Neuronal stem cell (in vitro differentiated cells): Measurements from ENCODE around the gene TSEN54.

ENCODE experiments used
- DNase-seq: peaks from one replicate; pipeline ENCODE4 v3.0.0-alpha.2; 2013; ENCODE audit warnings: low spot score
- H2AFZ ChIP-seq: one replicate; pipeline ENCODE4 v1.6.1; 2013; ENCODE audit warnings: mild to moderate bottlenecking, low read length, inconsistent platforms
- H2AK5ac ChIP-seq: 2 replicates; pipeline ENCODE4 v1.6.1; 2013; ENCODE audit warnings: low read depth, mild to moderate bottlenecking, inconsistent platforms, low read length, moderate library complexity, mixed read lengths
- H2BK120ac ChIP-seq: 2 replicates; pipeline ENCODE4 v1.6.1; 2013; ENCODE audit warnings: low read depth, mild to moderate bottlenecking, inconsistent platforms, low read length, moderate library complexity, mixed read lengths
- H2BK12ac ChIP-seq: one replicate; pipeline ENCODE4 v1.6.1; 2013; ENCODE audit warnings: low read length, inconsistent platforms
- H2BK15ac ChIP-seq: 2 replicates; pipeline ENCODE4 v1.6.1; 2013; ENCODE audit warnings: mild to moderate bottlenecking, low read length, inconsistent platforms, mixed read lengths
- H2BK5ac ChIP-seq: one replicate; pipeline ENCODE4 v1.6.1; 2013; ENCODE audit warnings: inconsistent platforms, mild to moderate bottlenecking, low read length, moderate library complexity
- H3K14ac ChIP-seq: one replicate; pipeline ENCODE4 v1.6.1; 2013; ENCODE audit warnings: low read length, inconsistent platforms
- H3K18ac ChIP-seq: 2 replicates; pipeline ENCODE4 v1.6.1; 2013; ENCODE audit warnings: low read length, inconsistent platforms
- H3K23ac ChIP-seq: 2 replicates; pipeline ENCODE4 v1.6.1; 2013; ENCODE audit warnings: low read depth, mild to moderate bottlenecking, mixed read lengths, low read length, inconsistent platforms; ENCODE audit not compliant: poor library complexity
- H3K27ac ChIP-seq: replicated peaks from 3 replicates; pipeline ENCODE4 v1.5.1; 2013; ENCODE audit warnings: low read length, inconsistent platforms
- H3K27me3 ChIP-seq, 3 experiments: 2 replicates each; pipeline ENCODE4 v1.6.1; 2013; ENCODE audit warnings: low read length in 3 of 3, mild to moderate bottlenecking in 2 of 3, inconsistent platforms in 1 of 3, low read depth in 1 of 3, mixed read lengths in 1 of 3, moderate library complexity in 1 of 3; ENCODE audit not compliant: control insufficient read depth in 3 of 3, insufficient read depth in 3 of 3
- H3K36me3 ChIP-seq, 2 donors: replicated peaks in 1 of 2; 2 replicates each; pipeline ENCODE4 v1.6.1; 2013; ENCODE audit warnings: low read length in 2 of 2; ENCODE audit not compliant: control insufficient read depth in 2 of 2, insufficient read depth in 2 of 2
- H3K4ac ChIP-seq: 2 replicates; pipeline ENCODE4 v1.6.1; 2013; ENCODE audit warnings: inconsistent platforms, mild to moderate bottlenecking, low read length, moderate library complexity
- H3K4me1 ChIP-seq, 2 donors: 1 replicate in 1 of 2; 2 replicates in 1 of 2; pipeline ENCODE4 v1.6.1; 2013; ENCODE audit warnings: low read length in 2 of 2, low read depth in 1 of 2; ENCODE audit not compliant: control insufficient read depth in 2 of 2, insufficient read depth in 1 of 2
- H3K4me2 ChIP-seq: one replicate; pipeline ENCODE4 v1.6.1; 2013; ENCODE audit warnings: mild to moderate bottlenecking, low read length, inconsistent platforms; ENCODE audit not compliant: insufficient read depth, poor library complexity, severe bottlenecking
- H3K4me3 ChIP-seq, 2 donors: 2 replicates each; pipeline ENCODE4 v1.5.1; 2013; ENCODE audit warnings: low read length in 2 of 2, mild to moderate bottlenecking in 2 of 2, inconsistent platforms in 1 of 2, moderate library complexity in 1 of 2
- H3K79me1 ChIP-seq: one replicate; pipeline ENCODE4 v1.6.1; 2013; ENCODE audit warnings: low read depth, mild to moderate bottlenecking, inconsistent platforms, low read length, moderate library complexity
- H3K9ac ChIP-seq: one replicate; pipeline ENCODE4 v1.6.1; 2013; ENCODE audit warnings: mild to moderate bottlenecking, low read depth, low read length, inconsistent platforms; ENCODE audit not compliant: poor library complexity
- H3K9me3 ChIP-seq, 2 donors: replicated peaks in 1 of 2; 2 replicates each; pipeline versions ENCODE3 to v1.6.1; 2013; ENCODE audit warnings: low read length in 2 of 2, mild to moderate bottlenecking in 2 of 2, inconsistent platforms in 1 of 2, low read depth in 1 of 2, mixed read lengths in 1 of 2, moderate library complexity in 1 of 2; ENCODE audit not compliant: control insufficient read depth in 2 of 2, insufficient read depth in 1 of 2
- H4K8ac ChIP-seq: one replicate; pipeline ENCODE4 v1.6.1; 2013; ENCODE audit warnings: low read depth, mild to moderate bottlenecking, inconsistent platforms, low read length, moderate library complexity
- H4K91ac ChIP-seq: one replicate; pipeline ENCODE4 v1.6.1; 2013; ENCODE audit warnings: low read length, low read depth, mild to moderate bottlenecking, inconsistent platforms; ENCODE audit not compliant: poor library complexity
- WGBS, 2 donors: extraction: QIAGEN DNeasy Blood & Tissue Kit; methylation state at CpG; one replicate each; pipeline ENCODE4 v1.1.7; 2013; ENCODE audit warnings: missing lambda C conversion rate in 2 of 2, mixed read lengths in 1 of 2; ENCODE audit not compliant: insufficient read length in 2 of 2, insufficient replicate concordance in 1 of 2; ENCODE audit errors: extremely low coverage in 2 of 2; 5-methylcytosine and 5-hydroxymethylcytosine counted together

The TSEN54 gene

DNA sequence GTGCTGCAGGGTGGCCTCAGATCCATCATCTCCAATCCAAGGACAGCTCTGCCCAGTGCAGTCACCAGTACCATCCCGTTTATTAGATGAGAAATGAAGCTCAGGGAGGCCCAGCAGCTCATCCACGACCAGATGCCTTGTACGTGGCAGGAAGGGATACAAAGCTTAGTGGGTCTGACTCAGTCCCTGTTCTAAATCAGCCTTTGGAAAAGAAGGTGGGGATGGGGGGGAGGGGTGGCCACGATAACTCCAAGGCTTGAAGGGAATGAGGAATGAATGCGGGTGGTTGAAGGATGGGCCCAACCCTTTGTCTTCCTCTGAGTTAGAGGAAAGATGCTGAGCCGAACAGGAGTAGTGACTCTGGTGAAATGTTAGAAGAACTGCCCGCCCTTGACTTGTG is 34.9 kb downstream of the TSEN54 start:
- Histone ChIP-seq H3K18ac (no peak overlapping the region), H3K9me3 (no peaks in the 10 kb centered on the region), H3K9ac (no peak overlapping the region), H3K4me2 (no peak overlapping the region), H3K23ac (no peak overlapping the region), H2AFZ (no peak overlapping the region), H3K4me1 (peaks cover 9 to 24% of the 10 kb centered on the region in 2 donors), H3K14ac (no peak overlapping the region), H3K27me3 (peaks cover 0 to 19% (median 0%) of the 10 kb centered on the region in 3 experiments), H3K36me3 (no peaks in the 10 kb centered on the region), H3K4ac (no peak overlapping the region), H2AK5ac (peak overlapping the region; percentile 3), H4K8ac (no peak overlapping the region), H2BK120ac (no peak overlapping the region), H3K4me3 (no peak overlapping the region), H2BK15ac (peak overlapping the region; percentile 14), H2BK12ac (no peak overlapping the region), H2BK5ac (no peak overlapping the region), H4K91ac (no peak overlapping the region), H3K79me1 (no peaks in the 10 kb centered on the region), H3K27ac (no peak overlapping the region)
- no CpG with 5 or more reads among the region's 7 CpGs for WGBS, 2 donors
- DNase-seq = no peak

DNA sequence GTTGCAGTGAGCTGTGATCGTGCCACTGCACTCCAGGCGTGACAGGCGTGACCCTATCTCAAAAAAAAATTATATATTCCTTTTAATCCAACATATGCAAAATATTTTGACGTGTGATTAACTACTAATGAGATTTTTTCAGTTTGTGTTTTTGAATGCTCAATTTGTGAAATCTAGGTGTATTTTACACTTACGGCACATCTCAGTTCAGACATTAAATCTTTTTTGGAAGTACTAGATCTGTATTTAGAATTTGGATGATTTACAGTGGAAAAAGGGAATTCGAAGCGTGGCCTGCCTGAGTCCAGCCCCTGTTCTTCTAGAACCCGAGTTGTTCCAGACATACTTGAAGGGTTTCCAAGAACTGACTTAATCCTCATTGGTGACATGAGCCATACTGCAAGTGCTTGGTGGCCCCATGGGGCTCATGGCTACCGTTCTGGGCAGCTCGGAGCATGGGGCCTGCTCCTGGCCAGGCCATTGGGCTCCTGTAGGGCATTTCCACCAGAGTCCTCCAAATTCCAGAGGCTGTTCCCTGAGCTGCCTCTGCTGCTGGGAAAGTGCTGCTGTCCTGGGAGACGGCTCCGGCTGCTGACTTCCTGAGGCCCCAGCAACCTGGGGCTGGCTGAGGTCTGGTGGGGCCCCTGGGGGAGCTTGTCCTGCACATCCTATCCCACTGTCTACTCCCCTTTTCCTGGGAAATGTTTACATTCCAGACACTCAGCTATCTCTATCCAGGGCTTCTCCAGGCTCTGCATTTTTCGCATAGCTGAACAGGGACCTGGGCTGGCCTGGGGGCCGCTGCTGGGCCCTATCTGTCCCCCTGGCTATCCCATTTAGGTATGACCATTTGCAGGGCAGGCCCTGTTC is 36.3 kb downstream of the TSEN54 start:
- Histone ChIP-seq H3K18ac (peak overlapping the region; percentile 82), H2AFZ (peak overlapping the region; percentile 83), H3K4me1 (peaks cover 10 to 30% of the 10 kb centered on the region in 2 donors), H2BK5ac (peak overlapping the region; percentile 56), H3K4ac (no peak overlapping the region), H3K27me3 (peaks cover 0 to 13% (median 0%) of the 10 kb centered on the region in 3 experiments), H3K9ac (no peak overlapping the region), H3K79me1 (no peaks in the 10 kb centered on the region), H3K4me3 (no peak overlapping the region), H2BK15ac (no peak overlapping the region), H2AK5ac (peak overlapping the region; percentile 34), H4K91ac (no peak overlapping the region), H3K27ac (peak overlapping the region; percentile 70), H2BK12ac (no peak overlapping the region), H3K4me2 (no peak overlapping the region), H3K9me3 (no peaks in the 10 kb centered on the region), H3K36me3 (no peaks in the 10 kb centered on the region), H3K14ac (no peak overlapping the region), H4K8ac (no peak overlapping the region), H2BK120ac (peak overlapping the region; percentile 19), H3K23ac (no peak overlapping the region)
- DNase-seq = no peak
- no CpG with 5 or more reads among the region's 14 CpGs for WGBS, 2 donors

DNA sequence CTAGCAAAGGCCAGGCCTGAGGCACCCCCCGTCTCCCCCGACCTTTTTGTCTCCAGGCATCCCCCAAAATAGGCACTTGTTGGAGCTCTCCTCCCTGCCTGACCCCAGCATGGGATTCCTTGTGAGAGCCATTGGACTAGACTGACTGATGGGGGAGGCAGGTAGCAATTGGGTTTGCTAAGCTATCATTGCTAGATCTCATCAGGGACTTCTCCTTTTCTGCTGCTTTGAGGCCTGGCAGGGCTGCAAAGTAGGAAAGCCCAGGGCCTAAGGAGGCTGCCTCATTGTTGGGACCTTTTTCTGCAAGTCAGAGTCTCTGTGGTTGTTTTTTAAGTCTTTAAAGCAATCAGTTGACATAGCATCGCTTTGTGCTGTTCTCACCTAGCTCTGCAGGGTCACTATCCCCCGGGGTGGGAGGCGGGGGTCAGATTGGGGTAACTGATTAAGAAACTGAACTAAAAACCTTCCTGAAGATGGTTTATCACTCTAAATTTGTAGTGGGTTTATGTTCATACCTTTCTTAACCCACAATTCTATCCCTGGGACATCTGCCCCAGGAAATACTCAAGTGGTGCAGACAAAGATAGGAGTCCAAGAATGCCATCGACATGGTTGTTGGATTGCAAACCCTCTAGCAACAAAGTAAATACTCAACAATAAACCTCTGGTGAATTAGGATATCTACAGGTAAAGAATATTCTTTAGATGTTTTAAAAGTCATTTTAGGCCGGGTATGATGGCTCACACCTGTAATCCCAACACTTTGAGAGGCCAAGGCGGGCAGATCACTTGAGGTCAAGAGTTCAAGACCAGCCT is 37.2 kb downstream of the TSEN54 start:
- H2AK5ac ChIP-seq = no peak overlapping the region
- H3K79me1 ChIP-seq = peaks cover 4% of the 10 kb centered on the region
- DNase-seq = no peak
- H3K18ac ChIP-seq = peak overlapping the region; percentile 82
- no peak overlapping the region for H4K8ac ChIP-seq
- no peak overlapping the region for H2BK15ac ChIP-seq
- H3K4me2 ChIP-seq = no peak overlapping the region
- peak overlapping the region; percentile 83 for H2AFZ ChIP-seq
- WGBS, 2 donors = no CpG with 5 or more reads among the region's 8 CpGs
- H2BK120ac ChIP-seq = no peak overlapping the region
- H3K36me3 ChIP-seq = no peaks in the 10 kb centered on the region
- H3K14ac ChIP-seq = no peak overlapping the region
- H3K4ac ChIP-seq = no peak overlapping the region
- peak overlapping the region; percentile 70 for H3K27ac ChIP-seq
- H4K91ac ChIP-seq = no peak overlapping the region
- peak overlapping the region; percentile 56 for H2BK5ac ChIP-seq
- no peak overlapping the region for H3K9ac ChIP-seq
- no peak overlapping the region for H3K4me3 ChIP-seq
- H3K27me3 ChIP-seq = peaks cover 0 to 9% (median 0%) of the 10 kb centered on the region in 3 experiments
- no peak overlapping the region for H3K23ac ChIP-seq
- peaks cover 10 to 30% of the 10 kb centered on the region in 2 donors for H3K4me1 ChIP-seq
- H2BK12ac ChIP-seq = no peak overlapping the region
- H3K9me3 ChIP-seq = no peaks in the 10 kb centered on the region

DNA sequence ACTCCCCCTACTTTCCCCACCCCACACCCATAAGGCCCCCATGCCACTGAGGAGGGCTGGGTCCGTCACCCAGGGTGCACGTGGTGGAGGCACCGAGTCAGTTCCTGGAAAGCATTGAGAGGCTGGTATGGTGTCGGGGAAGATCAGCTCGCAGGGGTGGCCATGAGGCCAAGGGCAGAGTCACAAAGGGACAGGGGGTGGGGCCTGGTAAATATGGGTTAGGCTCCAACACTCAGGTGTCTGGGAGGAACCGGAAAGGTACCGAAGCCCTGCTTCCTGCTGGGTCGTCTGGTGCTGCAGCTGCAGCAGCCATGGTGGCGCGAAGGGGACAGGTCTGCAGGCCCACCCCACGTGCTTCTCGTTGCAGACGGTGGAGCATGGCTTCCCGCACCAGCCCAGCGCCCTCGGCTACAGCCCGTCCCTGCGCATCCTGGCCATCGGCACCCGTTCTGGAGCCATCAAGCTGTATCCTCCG is 39.4 kb downstream of the TSEN54 start:
- DNase-seq = no peak
- H3K4me3 ChIP-seq = no peak overlapping the region
- no peak overlapping the region for H3K27ac ChIP-seq
- peak overlapping the region; percentile 8 for H2BK12ac ChIP-seq
- no peak overlapping the region for H2BK15ac ChIP-seq
- no peak overlapping the region for H4K8ac ChIP-seq
- H2BK5ac ChIP-seq = no peak overlapping the region
- H3K79me1 ChIP-seq = peaks cover 5% of the 10 kb centered on the region
- peak overlapping the region; percentile 48 for H3K18ac ChIP-seq
- H2AFZ ChIP-seq = peak overlapping the region; percentile 17
- peak overlapping the region; percentile 44 for H3K9ac ChIP-seq
- H2AK5ac ChIP-seq = no peak overlapping the region
- no peak overlapping the region for H4K91ac ChIP-seq
- peak overlapping the region; percentile 89 for H3K23ac ChIP-seq
- no peaks in the 10 kb centered on the region for H3K36me3 ChIP-seq
- no peaks in the 10 kb centered on the region for H3K9me3 ChIP-seq
- H3K14ac ChIP-seq = no peak overlapping the region
- H3K4me2 ChIP-seq = no peak overlapping the region
- peak overlapping the region; percentile 81 for H2BK120ac ChIP-seq
- H3K4ac ChIP-seq = no peak overlapping the region
- no peaks in the 10 kb centered on the region for H3K27me3 ChIP-seq
- peaks cover 5 to 18% of the 10 kb centered on the region in 2 donors for H3K4me1 ChIP-seq
- no CpG with 5 or more reads among the region's 21 CpGs for WGBS, 2 donors
